A673 (cell line): ENCODE measurements around the gene ADORA2A. TPM values are rescaled to one million over a fixed set of nuclear protein-coding genes. Genes with fewer than 3 reads are reported as not detected.

Experiments
- BruUV-seq: library from RNA; stranded (reverse); fragments of 400-500 nt; replicated peaks from 2 replicates; lab custom pipeline; 2021; lab: Mats Ljungman, UMichigan
- CTCF ChIA-PET: fragments of 300-600 bp; sonication (Branson Sonifier 250); formaldehyde crosslinking; loops from one replicate; lab custom pipeline; 2022; ENCODE audit warnings: antibody characterized with exemption; lab: Charles Lee
- POLR2A ChIA-PET: fragments of 300-600 bp; sonication (Branson Sonifier 250); formaldehyde crosslinking; loops from one replicate; lab custom pipeline; 2022; ENCODE audit warnings: antibody characterized with exemption; ENCODE audit not compliant: low non-redundant PET; lab: Charles Lee
- DNase-seq: peaks from one replicate; pipeline ENCODE4 v3.0.0-alpha.2; 2015; ENCODE audit warnings: low spot score
- H3K27ac ChIP-seq: fragments of 200-600 bp; sonication (generic); 2 replicates; pipeline ENCODE4 v1.5.1; 2016; ENCODE audit warnings: mixed run types, low read depth, mild to moderate bottlenecking, mixed read lengths, antibody characterized with exemption, low read length; ENCODE audit not compliant: poor library complexity, severe bottlenecking
- H3K27me3 ChIP-seq: fragments of 200-600 bp; sonication (generic); replicated peaks from 2 replicates; pipeline ENCODE4 v1.6.1; 2017; ENCODE audit warnings: mixed run types, low read depth, mild to moderate bottlenecking, mixed read lengths, antibody characterized with exemption, low read length; ENCODE audit not compliant: insufficient read depth, poor library complexity
- H3K36me3 ChIP-seq: fragments of 200-600 bp; sonication (generic); 2 replicates; pipeline ENCODE4 v1.6.1; 2016; ENCODE audit warnings: mixed run types, mild to moderate bottlenecking, mixed read lengths, antibody characterized with exemption, low read length; ENCODE audit not compliant: insufficient read depth, poor library complexity, severe bottlenecking
- H3K4me1 ChIP-seq: fragments of 200-600 bp; sonication (generic); 2 replicates; pipeline ENCODE4 v1.6.1; 2017; ENCODE audit warnings: mixed run types, mild to moderate bottlenecking, mixed read lengths, antibody characterized with exemption, low read length; ENCODE audit not compliant: insufficient read depth, poor library complexity, severe bottlenecking
- H3K4me3 ChIP-seq: fragments of 200-600 bp; sonication (generic); 2 replicates; pipeline ENCODE4 v1.5.1; 2016; ENCODE audit warnings: low read depth, mixed run types, mild to moderate bottlenecking, mixed read lengths, low read length; ENCODE audit not compliant: poor library complexity, severe bottlenecking
- H3K9me3 ChIP-seq: fragments of 200-600 bp; sonication (generic); 2 replicates; pipeline ENCODE4 v1.6.1; 2016; ENCODE audit warnings: mixed run types, low read depth, mild to moderate bottlenecking, mixed read lengths, antibody characterized with exemption, low read length; ENCODE audit not compliant: poor library complexity, severe bottlenecking
- EZH2 ChIP-seq: fragments of 200-600 bp; sonication (generic); IDR thresholded peaks from 2 replicates; pipeline ENCODE4 v1.6.1; 2017; ENCODE audit warnings: borderline replicate concordance, low read depth, mild to moderate bottlenecking, mixed read lengths, antibody characterized with exemption, low read length; ENCODE audit not compliant: poor library complexity, severe bottlenecking
- intact Hi-C: fragments of 100-400 bp; cut with micrococcal nuclease; formaldehyde crosslinking; loops from one replicate; pipeline ENCODE4 v1.10.0; 2022; ENCODE audit not compliant: unreplicated experiment
- total RNA-seq: library from RNA; stranded (reverse); gene quantifications from 2 replicates; pipeline ENCODE4 v1.2.3, GENCODE V29; 2021
- TF ChIP-seq, protein P1 (sequence below): fragments of 300-800, 200-600 bp; sonication (generic); conservative IDR thresholded peaks from 2 replicates; pipeline ENCODE4 v1.5.1; 2017; ENCODE audit warnings: low read depth, mild to moderate bottlenecking, antibody characterized with exemption, low read length, moderate library complexity, mixed read lengths

ADORA2A gene
- total RNA-seq, 1 experiment from 2014 or later = 9.6 TPM

DNA sequence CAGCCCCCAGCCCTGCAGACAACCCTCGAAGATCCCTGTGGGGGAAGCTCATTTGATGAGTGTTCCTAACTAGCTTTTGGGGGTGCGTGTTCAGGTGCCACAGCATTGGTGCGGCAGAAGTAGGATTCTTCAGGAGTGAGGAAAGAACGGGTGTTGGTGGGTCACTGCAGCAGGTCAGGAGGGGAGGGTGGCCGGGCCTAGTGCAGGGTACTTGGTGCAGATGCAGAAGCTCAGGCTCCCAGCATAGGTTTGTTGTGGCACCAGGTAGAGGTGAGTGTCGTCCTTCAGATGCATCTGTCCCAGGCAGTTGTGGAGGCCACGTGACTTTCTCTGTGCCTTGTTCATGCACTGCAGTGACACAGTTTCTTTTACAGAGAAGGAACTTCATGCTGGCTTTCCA is 15.1 kb upstream of the ADORA2A start:
- intact Hi-C loops = no loop called here
- ChIA-PET POLR2A (no interaction called here), CTCF (no interaction called here)
- BruUV-seq = no TSS peak
- no peak for TF ChIP-seq EZH2
- TF ChIP-seq, protein P1, sequence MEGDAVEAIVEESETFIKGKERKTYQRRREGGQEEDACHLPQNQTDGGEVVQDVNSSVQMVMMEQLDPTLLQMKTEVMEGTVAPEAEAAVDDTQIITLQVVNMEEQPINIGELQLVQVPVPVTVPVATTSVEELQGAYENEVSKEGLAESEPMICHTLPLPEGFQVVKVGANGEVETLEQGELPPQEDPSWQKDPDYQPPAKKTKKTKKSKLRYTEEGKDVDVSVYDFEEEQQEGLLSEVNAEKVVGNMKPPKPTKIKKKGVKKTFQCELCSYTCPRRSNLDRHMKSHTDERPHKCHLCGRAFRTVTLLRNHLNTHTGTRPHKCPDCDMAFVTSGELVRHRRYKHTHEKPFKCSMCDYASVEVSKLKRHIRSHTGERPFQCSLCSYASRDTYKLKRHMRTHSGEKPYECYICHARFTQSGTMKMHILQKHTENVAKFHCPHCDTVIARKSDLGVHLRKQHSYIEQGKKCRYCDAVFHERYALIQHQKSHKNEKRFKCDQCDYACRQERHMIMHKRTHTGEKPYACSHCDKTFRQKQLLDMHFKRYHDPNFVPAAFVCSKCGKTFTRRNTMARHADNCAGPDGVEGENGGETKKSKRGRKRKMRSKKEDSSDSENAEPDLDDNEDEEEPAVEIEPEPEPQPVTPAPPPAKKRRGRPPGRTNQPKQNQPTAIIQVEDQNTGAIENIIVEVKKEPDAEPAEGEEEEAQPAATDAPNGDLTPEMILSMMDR = no peak
- H3K36me3 ChIP-seq = peaks cover 10% of the 10 kb centered on the region
- H3K27ac ChIP-seq = no peak overlapping the region
- no peak for DNase-seq
- no peaks in the 10 kb centered on the region for H3K4me1 ChIP-seq
- H3K27me3 ChIP-seq = no peaks in the 10 kb centered on the region
- H3K9me3 ChIP-seq = no peaks in the 10 kb centered on the region
- no peak overlapping the region for H3K4me3 ChIP-seq

DNA sequence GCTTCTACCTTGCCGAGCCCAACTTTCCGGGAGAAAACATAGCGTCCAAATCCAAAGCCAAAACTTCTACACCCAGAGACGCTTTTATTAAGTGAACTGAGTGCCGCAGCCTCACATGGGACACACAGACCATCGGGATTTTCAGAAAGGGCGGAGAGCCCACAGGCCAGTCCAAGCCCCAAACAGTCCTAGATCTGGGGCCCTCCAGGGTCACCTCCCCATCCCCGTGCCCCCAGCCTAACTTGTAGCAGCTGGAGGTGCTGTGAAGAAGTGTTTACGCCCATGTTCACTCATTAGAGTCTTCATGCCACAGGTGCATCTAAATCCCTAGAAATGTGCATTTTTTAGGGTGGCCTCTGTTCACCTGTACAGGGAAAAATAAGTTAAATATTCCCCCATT is 14.1 kb upstream of the ADORA2A start:
- ChIA-PET POLR2A (interaction anchor here (0.8 kb wide), 1 partner anchor 663 kb away, joined by 5 read pairs; no protein-coding TSS in a partner anchor), CTCF (no interaction called here)
- Histone ChIP-seq H3K9me3 (no peaks in the 10 kb centered on the region), H3K4me3 (no peak overlapping the region), H3K4me1 (no peaks in the 10 kb centered on the region), H3K27ac (no peak overlapping the region), H3K27me3 (no peaks in the 10 kb centered on the region), H3K36me3 (peaks cover 10% of the 10 kb centered on the region)
- no peak for TF ChIP-seq EZH2
- TF ChIP-seq, protein P1 = no peak
- intact Hi-C loops = no loop called here
- no TSS peak for BruUV-seq
- no peak for DNase-seq

DNA sequence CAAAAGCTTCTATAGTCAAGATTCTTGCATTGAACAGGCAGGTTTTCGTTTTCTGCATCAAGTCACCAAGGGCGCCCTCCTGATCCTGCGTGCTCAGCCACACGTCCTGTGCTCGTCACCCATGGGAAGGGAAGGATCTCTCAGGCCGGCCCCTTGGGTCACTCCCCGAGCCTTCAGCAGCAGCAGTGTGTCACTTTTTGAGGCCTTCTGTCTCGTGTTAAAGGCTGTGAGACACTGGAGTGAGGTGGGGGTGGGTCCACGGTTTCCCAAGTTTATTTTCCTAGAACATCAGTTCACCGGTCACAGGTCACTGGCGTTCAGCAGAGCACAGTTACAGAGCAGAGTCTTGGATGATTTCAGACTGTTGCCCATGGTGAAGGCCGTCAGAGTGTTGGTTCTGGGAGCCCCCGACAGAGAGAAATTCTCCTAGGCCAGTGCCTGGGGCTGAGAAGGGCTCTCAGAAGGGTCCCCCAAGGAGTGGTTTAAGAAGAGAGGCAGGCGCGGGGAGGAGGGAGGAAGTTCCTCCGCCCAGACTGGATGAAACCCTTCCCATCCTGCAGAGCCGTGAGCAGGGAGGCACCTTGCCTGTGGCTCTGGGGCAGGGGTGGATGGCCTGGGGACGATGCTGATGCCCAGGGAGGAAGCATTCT is 13.5 kb upstream of the ADORA2A start:
- no TSS peak for BruUV-seq

More for the DNA sequence above, 13.5 kb upstream of the ADORA2A start:
- Histone ChIP-seq H3K27ac (no peak overlapping the region), H3K4me1 (no peaks in the 10 kb centered on the region), H3K36me3 (peaks cover 10% of the 10 kb centered on the region), H3K27me3 (no peaks in the 10 kb centered on the region), H3K4me3 (no peak overlapping the region), H3K9me3 (no peaks in the 10 kb centered on the region)
- TF ChIP-seq EZH2 = no peak
- TF ChIP-seq, protein P1 = no peak
- POLR2A ChIA-PET = interaction anchor here (0.8 kb wide), 1 partner anchor 663 kb away, joined by 5 read pairs; no protein-coding TSS in a partner anchor
- DNase-seq = no peak
- intact Hi-C loops = no loop called here
- CTCF ChIA-PET = no interaction called here
